Measurements from ENCODE around the gene NEURL2.
"Not testable (repeated sequence)": the region's sequence is repeated elsewhere in the genome, so short reads cannot be mapped to it uniquely, and the experiment has no call there.

NEURL2 gene

GRCh38 chr20:45910670-45911485, 19.9 kb upstream of the NEURL2 start:
- peak overlapping the region; percentile 42; the same call in 1 of the 2 replicates for H3K4me3 ChIP-seq (ENCODE audit: low read length)

GRCh38 chr20:45909817-45910669, 19.0 kb upstream of the NEURL2 start:
- peak overlapping the region; percentile 13; the same call in 1 of the 2 replicates for H3K4me3 ChIP-seq (ENCODE audit: low read length)

More at GRCh38 chr20:45910670-45911485, 19.9 kb upstream of the NEURL2 start:
- no peak for TF ChIP-seq ZNF274 (IDR thresholded peaks at IDR 0.05; ENCODE audit: low read depth, low read length)

DNA sequence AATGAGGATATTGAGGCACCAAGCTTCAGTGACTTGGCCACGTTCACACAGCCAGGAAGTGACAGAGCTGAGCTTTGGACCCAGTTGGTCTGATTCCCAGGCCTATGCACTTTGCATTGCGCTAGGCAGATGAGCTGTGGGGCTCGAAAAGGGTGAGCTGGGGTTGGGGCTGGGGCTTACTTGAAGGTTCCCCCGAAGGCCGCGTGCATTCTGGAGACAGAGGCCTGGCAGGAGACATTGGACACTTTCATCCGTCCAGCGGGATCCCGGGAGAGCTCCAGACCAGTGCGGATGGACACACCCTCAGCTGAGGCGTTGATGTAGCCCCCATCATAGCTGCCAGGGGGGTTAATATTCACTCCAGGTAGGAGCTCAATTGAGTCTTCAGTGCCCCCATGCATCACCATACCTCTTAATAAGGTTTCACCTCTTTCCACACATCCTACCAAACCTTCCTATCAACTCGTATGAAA, 18.4 kb upstream of the NEURL2 start:
- TF ChIP-seq ZNF274 (IDR thresholded peaks at IDR 0.05; ENCODE audit: low read depth, low read length): no peak
- no peak overlapping the region for H3K4me3 ChIP-seq (ENCODE audit: low read length)

More at GRCh38 chr20:45909817-45910669, 19.0 kb upstream of the NEURL2 start:
- no peak for TF ChIP-seq ZNF274 (IDR thresholded peaks at IDR 0.05; ENCODE audit: low read depth, low read length)

- no peak for TF ChIP-seq ZNF274 (IDR thresholded peaks at IDR 0.05; ENCODE audit: low read depth, low read length)
- H3K4me3 ChIP-seq (ENCODE audit: low read length): no peak overlapping the region
Observed at GRCh38 chr20:45908084-45908483, 17.1 kb upstream of the NEURL2 start.

- TF ChIP-seq ZNF274 (IDR thresholded peaks at IDR 0.05; ENCODE audit: low read depth, low read length): no peak
Observed at GRCh38 chr20:45907219-45907948, 16.4 kb upstream of the NEURL2 start.

DNA sequence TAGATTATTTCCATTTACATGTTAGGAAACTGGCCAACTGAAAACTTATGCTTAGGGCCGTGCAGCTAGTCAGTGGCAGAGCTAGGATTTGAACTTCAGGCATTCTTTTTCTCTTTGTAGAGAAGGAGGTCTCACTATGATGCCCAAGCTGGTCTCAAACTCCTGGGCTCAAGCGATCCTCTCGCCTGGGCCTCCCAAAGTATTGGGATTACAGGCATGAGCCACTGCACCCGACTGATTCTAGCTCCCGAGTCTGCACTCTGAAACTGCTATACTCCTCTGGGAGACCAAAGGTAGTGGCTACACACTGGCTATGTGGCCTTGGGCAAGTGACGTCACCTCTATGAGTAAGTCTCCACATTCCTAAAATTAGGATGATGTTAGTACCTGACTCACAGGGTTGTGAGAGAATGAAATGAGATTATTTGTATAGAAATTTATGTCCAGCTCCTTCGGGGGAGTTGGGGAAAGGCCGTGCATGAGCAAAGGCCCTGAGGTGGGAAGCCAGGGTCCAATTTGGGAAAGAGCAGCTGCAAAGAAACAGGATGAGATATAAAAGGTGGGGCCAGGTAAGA, 14.6 kb upstream of the NEURL2 start:
- no peak overlapping the region for H3K4me3 ChIP-seq (ENCODE audit: low read length)
- no peak for TF ChIP-seq ZNF274 (IDR thresholded peaks at IDR 0.05; ENCODE audit: low read depth, low read length)

More at GRCh38 chr20:45907219-45907948, 16.4 kb upstream of the NEURL2 start:
- H3K4me3 ChIP-seq (ENCODE audit: low read length): no peak overlapping the region

DNA sequence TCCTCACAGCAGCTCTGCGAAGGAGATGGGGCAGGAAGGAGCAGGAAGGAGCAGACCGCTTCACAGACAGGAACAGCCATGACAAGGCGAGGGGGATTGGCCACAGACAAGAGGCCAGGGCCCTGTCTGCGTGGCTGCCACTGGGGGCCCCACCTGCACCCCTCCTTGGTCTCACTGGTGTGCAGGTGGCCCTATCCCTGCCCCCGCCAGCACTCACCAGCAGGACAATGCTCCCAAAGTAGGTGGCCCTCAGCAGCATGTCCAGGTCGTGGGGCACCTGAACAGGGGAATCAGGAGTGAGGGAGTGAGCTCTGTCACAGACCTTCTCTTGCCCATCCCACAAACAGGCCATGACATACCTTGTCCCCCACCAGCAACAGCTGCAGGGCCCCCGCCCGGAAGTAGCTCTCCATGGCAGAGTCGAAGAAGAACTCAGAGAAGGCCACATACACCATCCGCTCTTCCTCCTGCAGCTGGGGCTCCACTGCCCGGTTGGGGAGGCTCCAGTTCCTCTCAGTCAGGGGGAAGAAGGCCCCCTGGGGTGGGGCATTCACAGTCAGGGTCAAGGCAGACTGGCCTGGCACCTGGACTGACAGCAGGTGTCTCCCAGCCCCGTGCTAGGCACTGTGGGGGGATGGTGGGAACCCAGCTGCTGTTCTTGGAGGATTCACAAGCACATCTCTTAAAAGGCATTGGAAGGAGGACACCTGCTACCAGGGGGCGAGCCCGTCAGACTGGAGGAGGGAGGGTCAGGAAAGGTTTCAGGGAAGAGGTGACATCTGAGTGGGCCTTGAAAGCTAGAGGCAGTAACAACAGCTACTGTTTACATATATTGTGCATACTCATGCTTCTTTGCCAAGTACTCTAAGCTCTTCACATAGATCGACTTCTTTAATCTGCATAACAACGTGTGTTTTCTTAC, 13.8 kb upstream of the NEURL2 start:
- TF ChIP-seq ZNF274 (IDR thresholded peaks at IDR 0.05; ENCODE audit: low read depth, low read length): no peak
- H3K4me3 ChIP-seq (ENCODE audit: low read length): no peak overlapping the region

- H3K4me3 ChIP-seq (ENCODE audit: low read length): no peak overlapping the region
- TF ChIP-seq ZNF274 (IDR thresholded peaks at IDR 0.05; ENCODE audit: low read depth, low read length): no peak
Observed at GRCh38 chr20:45902199-45902701, 11.2 kb upstream of the NEURL2 start.

DNA sequence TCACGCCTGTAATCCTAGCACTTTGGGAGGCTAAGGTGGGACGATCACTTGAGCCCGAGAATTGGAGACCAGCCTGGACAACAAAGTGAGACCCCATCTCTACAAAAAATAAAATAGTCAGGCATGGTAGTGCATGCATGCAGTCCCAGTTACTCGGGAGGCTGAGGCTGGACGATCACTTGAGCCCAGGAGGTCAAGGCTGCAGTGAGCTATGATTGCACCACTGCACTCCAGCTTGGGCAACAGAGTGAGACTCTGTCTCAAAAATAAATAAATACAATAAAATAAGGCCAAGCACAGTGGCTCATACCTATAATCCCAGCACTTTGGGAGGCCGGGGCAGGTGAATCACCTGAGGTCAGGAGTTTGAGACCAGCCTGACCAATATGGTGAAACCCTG, 10.3 kb upstream of the NEURL2 start:
- H3K4me3 ChIP-seq (ENCODE audit: low read length): not testable (repeated sequence)

GRCh38 chr20:45899046-45899835, 8.2 kb upstream of the NEURL2 start:
- no peak overlapping the region for H3K4me3 ChIP-seq (ENCODE audit: low read length)
- TF ChIP-seq ZNF274 (IDR thresholded peaks at IDR 0.05; ENCODE audit: low read depth, low read length): no peak

DNA sequence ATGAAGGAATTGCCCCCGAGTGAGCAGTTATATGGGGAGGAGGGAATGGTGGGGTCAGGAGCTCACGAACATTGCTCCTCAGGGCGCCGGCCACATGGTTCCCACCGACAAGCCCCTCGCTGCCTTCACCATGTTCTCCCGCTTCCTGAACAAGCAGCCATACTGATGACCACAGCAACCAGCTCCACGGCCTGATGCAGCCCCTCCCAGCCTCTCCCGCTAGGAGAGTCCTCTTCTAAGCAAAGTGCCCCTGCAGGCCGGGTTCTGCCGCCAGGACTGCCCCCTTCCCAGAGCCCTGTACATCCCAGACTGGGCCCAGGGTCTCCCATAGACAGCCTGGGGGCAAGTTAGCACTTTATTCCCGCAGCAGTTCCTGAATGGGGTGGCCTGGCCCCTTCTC, 7.3 kb upstream of the NEURL2 start:
- TF ChIP-seq ZNF274 (IDR thresholded peaks at IDR 0.05; ENCODE audit: low read depth, low read length): no peak
- no peak overlapping the region for H3K4me3 ChIP-seq (ENCODE audit: low read length)

- TF ChIP-seq ZNF274 (IDR thresholded peaks at IDR 0.05; ENCODE audit: low read depth, low read length): no peak
- H3K4me3 ChIP-seq (ENCODE audit: low read length): no peak overlapping the region
Observed at GRCh38 chr20:45897692-45898091, 6.7 kb upstream of the NEURL2 start.

Data from GM08714 (cell line).